GM12875 (cell line): ENCODE measurements around the gene SUN1.

Source experiments
- H3K4me3 ChIP-seq: one replicate; pipeline ENCODE4 v1.5.1; 2011; ENCODE audit warnings: low read depth, low read length, control low read depth
- CTCF ChIP-seq: IDR thresholded peaks from 2 replicates; pipeline ENCODE4 v1.5.1; 2011; ENCODE audit warnings: low read depth, mild to moderate bottlenecking, control low read depth, inconsistent platforms, low read length, moderate library complexity, borderline replicate concordance; ENCODE audit not compliant: insufficient read depth

SUN1 gene

DNA sequence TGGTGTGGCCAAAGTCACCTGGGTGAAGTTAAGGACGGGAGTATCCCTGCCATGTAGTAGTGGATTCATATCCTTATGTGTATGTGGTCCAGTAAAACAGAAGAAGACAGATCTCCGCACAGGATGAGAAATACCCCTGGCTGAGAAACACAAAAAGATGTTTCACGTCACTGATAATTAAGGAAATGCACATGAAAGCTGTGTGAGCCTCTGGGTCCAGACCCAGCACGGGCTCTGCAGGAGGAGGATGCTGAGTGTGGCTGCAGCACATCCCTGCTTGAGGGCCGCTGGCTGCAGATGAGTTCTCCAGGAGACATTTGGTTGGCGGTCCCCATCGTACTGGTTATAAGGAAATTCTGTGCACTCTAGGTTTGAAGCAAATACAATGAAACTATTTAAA is 8.2 kb upstream of the SUN1 start:
- no peak for TF ChIP-seq CTCF
- H3K4me3 ChIP-seq = no peak overlapping the region

DNA sequence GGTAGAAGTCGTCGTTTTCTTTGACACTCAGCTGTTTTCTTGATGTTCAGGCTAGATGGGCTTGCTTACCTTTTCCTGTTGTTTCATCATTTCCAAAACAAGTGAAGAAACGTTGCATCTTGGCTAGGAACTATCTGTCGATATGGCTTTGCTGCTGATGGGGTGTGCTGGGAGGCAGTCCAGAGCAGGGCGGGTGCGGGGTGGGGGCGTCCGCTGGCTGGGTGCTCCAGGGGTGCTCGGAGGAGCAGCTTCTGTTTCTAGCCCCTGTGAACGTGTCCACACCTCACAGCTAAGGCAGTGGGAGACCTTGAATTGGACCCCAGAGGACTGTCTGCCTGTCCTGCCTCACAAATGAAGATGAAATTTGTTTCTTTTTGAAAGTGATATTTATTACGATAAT is 7.6 kb upstream of the SUN1 start:
- no peak overlapping the region for H3K4me3 ChIP-seq
- no peak for TF ChIP-seq CTCF

- no peak overlapping the region for H3K4me3 ChIP-seq
- TF ChIP-seq CTCF = no peak
Observed at GRCh38 chr7:825386-825785, 6.9 kb upstream of the SUN1 start.

GRCh38 chr7:826230-826917 is 5.9 kb upstream of the SUN1 start:
- no peak for TF ChIP-seq CTCF

DNA sequence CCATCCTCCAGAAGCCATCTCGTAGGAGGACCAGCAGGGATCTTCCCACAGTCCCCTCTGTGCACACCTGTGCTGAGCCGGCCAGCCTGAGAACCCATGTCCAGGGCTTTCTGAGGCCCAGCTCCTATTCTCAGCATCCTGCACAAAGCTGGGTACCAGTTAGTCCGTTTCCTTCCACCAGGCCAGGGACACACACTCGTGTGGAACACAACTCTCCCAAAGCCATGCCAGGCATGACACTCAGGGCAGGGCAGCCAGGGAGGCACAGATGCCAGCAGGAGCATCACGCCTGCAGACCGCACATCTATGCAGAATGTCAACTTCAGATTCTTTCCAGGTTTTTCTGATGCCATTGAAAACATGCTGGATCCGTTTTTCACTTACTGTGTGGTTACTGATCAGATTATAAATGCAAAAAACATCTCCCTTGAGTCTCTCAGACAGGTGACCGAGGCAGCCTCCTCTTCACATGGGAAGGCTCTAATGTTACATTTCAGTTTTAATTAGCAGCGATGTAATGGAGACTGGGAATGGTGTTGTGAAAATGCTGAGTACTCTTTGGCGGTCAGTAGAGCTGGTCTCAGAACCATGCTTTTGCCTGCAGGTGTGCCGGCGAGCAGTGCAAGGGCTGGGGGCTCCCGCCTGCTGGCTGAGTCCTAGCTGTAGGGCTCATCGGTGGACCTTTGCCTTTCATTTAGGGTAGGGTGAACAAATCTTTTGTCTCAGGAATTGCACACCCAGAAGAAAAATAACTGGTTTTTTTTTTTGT is 3.3 kb upstream of the SUN1 start:
- TF ChIP-seq CTCF = no peak
- H3K4me3 ChIP-seq = no peak overlapping the region

More at GRCh38 chr7:826230-826917, 5.9 kb upstream of the SUN1 start:
- no peak overlapping the region for H3K4me3 ChIP-seq

DNA sequence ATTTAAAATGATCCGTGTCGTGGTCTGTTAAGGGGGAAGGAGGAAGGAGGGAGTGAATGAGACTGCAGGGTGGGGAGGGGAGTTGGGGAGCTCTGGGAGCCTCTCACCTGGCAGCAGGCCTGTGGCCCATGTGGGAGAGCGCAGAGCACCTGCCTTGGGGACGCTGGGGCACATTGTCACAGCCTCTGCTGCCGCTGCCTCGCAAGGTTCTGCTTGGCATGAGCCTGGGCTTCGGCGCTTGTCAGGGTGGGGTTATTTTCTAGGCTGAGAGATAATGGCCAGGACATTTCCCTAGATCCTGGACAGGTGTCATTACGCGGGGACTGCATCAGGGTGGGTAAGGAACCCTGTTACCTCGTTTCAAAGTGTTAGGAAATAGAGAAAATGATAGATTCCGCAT is 2.2 kb upstream of the SUN1 start:
- no peak for TF ChIP-seq CTCF
- H3K4me3 ChIP-seq = no peak overlapping the region
